Measurements from ENCODE around the gene CBX6.
"Not testable (repeated sequence)": the region's sequence is repeated elsewhere in the genome, so short reads cannot be mapped to it uniquely, and the experiment has no call there.

The CBX6 gene

GRCh38 chr22:38861170-38861876, 10.7 kb downstream of the CBX6 start:
- DNase-seq (ENCODE audit: low read depth) = no peak

DNA sequence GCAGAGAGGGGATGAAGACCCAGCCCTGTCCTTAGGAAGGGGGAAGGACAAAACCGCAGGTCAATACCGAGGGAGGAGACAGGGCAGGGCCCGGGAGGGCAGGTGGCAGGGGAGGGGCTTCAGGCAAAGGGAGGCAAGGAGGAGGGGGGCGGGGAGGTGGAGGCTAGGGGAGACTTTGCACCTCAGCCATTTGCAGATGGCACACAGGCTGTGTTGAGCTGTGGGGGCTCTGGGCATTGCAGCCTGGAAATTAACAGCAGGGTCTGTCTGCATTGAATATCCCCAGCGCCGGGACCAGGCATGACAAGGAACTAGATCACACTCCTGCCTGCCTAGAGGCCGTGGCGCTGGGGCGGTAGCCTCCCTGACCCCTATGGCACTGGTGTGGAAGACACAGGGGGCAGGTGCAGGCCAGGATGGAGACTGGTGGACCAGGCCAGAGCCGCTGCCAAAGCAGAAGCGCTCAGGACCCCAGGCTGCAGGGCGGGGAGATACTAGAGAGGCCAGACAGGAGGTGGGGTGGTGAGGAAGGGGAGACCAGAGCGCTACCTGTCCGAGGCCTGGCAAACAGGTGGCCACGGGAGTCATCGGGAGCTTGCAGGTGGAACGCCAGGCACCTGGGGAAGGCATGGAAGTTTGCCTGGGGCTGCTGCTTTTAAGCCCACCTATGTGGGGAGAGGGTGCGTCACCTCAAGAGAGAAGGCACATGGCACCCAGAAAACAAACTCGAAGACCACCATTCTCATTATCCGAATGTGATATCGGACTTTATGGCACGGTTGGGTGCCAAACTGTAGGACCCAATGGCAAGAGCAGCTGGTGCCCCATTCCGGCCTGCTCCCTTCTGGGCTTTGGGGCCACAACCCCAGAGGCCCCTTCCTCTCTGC, 11.5 kb downstream of the CBX6 start:
- no peak for DNase-seq (ENCODE audit: low read depth)

GRCh38 chr22:38859581-38860282, 12.3 kb downstream of the CBX6 start:
- DNase-seq (ENCODE audit: low read depth) = no peak

DNA sequence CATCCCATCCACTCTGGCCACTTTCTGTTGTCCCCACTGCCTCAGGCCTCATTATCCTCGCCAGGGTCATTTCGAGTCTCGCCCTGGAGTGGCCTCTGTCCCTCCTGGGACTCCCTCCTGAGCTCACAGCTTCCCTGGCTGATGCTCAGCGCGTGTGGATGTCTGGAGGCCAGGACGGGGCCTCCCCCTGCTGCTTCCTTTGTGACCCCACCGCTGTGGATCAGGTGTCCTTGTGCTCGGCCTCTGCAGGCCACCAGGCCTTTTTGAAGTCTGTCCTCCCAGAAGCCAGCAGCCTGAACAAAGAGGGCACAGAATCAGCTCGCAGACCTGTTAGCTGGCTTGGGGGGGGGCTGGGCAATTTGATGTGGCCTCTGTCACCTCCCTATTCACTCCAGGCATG, 13.5 kb downstream of the CBX6 start:
- no peak for DNase-seq (ENCODE audit: low read depth)

DNA sequence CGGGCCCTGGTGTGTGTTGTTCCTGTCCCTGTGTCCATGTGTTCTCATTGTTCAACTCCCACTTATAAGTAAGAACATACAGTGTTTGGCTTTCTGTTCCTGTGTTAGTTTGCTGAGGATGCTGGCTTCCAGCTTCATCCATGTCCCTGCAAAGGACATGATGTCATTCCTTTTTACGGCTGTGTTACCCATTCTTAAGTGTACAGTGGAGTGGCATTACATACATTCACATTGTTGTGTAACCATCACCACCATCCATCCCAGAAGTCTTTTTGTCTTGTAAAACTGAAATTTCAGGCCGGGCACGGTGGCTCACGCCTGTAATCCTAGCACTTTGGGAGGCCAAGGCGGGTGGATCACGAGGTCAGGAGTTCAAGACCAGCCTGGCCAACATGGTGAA, 17.5 kb downstream of the CBX6 start:
- DNase-seq (ENCODE audit: low read depth) = not testable (repeated sequence)

DNA sequence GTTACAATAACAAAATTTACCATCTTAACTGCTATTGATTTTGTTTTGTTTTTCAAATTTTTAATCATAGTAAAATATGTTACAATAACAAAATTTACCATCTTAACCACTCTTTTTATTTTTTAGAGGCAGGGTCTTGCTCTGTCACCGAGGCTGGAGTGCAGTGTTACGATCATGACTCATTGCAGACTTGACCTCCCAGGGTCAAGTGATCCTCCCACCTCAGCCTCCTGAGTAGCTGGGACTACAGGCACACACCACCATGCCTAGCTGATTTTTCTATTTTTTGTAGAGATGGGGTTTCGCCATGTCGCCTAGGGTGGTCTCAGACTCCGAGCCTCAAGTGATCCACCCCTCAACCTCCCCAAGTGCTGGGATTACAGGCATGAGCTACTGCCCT, 18.1 kb downstream of the CBX6 start:
- DNase-seq (ENCODE audit: low read depth) = not testable (repeated sequence)

DNA sequence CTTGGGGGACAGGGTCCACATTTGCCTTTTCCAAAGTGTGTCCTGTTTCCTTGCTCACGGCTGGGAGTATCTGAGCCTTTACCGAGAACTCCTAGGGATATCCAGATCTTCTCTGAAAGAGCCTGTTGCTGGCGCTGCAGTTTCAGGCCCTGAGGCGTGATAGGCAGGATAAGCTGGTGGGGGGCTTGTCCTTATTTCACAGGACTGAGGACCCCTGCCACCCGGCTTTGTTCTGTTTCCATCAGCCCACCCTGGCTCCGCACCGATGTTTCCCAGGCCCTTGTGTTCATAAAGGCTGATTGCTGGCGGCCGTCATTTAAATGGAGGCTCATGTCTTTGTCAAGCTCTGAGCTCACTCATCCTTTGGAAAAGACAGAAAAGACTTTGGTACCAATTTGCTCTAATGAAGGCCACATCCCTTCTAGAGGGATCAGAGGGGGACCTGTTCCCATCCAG, 18.8 kb downstream of the CBX6 start:
- DNase-seq (ENCODE audit: low read depth) = no peak

DNA sequence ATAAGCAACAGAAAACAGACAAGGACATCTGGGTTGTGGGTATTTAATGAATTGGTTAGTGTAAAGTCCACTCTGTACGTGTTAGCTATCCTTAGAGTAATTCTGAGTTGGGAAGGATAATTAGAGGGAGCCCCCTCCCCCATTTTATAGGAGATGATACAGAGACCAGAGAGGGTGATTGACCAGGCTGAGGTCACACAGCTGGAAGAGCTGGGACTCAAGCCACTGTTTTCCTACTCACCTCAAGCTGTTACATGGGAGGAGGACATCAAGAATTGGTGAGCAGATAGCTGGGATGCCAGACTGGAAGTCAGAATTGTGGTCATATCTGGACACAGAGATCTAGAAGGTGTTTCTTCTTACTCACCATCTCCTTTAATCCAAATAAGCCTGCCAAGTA, 19.5 kb downstream of the CBX6 start:
- DNase-seq (ENCODE audit: low read depth) = no peak

GRCh38 chr22:38850941-38851849, 20.8 kb downstream of the CBX6 start:
- DNase-seq (ENCODE audit: low read depth) = no peak

DNA sequence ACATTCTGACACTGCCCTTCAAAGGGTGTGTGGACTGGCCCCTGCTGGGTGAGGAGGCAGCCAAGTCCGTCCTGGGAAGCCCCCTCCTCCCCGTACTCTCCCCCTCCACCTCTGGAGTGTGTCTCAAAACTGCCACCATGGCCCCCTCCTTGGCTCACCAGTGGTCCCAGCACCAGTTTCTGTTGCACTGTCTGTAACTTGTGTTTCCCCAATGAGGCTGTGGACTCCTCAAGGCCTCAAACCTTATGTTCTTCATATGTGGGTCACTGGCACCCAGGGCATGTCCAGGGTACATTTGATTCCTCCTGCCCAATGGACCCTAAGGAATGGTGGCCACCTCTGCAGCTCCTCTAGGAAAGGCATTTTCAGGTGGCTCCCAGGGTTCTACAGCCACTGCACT, 21.6 kb downstream of the CBX6 start:
- DNase-seq (ENCODE audit: low read depth) = no peak

GRCh38 chr22:38849811-38850210, 22.2 kb downstream of the CBX6 start:
- no peak for DNase-seq (ENCODE audit: low read depth)

- DNase-seq (ENCODE audit: low read depth) = no peak
Measured at GRCh38 chr22:38846412-38846811, 25.6 kb downstream of the CBX6 start.

DNA sequence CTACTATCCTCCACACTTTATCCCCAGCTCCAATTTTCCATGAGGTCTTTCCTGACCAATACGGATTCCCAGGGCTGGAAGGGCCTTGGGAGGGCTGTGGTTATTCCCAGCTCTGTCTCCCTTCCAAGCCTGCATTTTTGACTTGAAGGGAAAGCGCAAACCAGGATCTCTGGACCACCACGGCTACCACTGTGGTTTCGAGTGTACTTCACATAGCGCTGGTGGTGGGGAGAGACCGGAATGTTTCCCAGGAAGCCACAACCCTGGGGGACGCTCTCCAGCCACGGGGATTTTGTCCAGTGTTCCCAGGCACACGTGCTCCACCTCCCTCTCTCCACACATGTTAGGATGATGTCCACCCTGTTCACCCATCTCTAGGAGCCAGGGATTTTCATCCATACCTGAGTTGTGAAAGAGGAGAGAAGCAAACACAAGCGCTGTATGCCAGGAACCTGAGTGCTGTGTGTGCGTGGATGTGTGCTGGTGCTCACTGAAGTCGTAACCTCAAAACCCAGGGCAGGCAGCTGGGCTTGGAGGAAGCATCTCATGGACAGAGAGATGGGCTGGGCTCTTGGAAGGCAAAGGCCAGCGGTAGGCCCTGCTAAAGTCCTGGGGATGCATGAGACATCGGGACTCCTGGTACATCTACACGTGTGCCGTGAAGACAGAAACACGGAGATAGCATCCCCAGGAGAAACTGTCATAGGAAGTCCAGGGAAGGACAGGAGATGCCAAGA, 26.8 kb downstream of the CBX6 start:
- DNase-seq (ENCODE audit: low read depth) = no peak

DNA sequence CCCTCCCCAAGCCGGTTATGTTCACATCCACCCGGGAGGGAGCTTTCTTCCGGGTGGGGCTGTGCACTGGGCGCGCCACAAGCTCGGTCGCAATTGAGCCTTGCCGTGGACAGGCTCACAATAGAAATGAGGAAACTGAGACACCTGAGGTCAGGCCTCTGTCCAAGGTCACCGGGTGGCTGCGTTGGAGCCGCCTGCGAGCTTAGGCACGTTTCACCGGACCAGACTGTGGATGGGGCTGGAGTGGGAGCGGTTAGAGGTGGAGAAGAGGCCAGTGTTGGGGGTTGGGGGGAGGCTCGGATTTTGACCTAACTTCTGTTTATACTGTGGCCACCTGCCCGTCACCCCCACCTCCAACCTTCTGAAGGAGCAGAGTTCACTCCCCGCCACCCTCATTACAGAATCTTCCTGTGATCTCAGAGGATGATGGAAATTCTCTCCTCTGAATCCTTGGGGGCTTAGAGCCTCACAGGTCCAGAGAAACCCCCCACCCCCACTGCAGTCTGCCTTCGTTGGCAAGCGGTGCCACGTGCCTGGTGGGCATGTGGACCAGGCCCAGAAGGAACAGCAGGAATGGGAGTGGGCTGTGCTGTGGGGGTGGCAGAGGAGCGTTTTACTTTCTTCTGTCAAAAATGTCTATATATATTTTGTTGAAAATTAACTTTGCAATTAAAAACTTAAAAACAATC, 27.6 kb downstream of the CBX6 start:
- DNase-seq (ENCODE audit: low read depth) = no peak

DNA sequence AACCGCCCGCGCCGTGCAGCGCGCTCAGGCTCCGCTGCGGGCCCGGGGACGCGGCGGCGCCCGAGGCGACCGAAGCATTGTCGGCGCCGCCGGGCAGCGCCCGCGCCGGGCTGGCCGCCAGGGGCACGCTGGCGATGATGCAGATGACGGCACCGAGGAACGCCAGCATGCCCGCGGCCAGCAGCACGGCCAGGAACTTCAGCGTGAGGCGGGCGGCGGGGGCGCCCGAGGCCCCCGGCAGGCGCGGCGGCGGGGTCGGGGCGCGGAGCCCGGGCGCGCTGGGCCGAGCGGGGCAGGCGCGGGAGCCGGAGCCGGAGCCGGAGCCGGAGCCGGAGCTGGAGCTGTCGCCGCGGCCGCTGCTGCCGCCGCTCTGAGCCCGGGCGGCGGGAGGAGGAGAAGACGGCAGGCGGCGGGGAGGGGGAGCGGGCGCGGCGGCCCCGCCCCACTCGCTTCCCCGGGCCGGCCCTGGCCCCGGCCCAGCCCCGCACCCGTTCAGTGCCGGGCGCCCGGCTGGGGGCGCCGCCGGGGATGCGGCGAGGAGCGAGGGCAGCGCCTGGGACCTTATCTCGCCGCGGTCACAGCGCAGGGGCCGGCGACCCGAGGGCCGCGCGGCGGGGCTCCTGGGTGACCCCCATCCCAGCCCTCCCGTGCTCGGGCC, 28.2 kb downstream of the CBX6 start, which contains the start of gene NPTXR:
Gene NPTXR, minus strand, starts transcription at position 372 of the 658 bp plus-strand sequence.
- DNase-seq (ENCODE audit: low read depth) = peak; percentile 32

DNA sequence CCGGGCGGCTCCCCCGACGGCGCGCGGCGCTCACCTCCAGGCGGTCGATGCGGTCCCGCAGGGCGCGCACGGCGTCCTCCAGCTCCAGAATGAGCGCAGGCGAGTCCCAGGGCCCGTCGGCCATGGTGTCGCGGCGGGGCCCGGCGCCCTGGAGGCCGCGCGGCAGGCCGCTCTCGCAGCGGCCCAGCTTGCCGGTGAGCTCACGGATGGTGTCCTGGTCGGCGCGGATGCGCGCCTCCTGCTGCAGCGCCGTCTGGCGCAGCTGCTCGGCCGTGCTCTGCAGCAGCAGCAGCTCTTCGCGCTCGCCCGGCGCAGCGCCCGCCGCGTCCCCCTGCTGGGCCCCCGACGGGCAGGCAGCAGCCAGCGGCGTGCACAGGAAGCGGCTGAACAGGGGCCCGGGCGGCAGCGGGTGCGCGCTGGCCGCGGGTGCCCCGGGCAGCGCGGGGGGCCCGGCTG, 28.8 kb downstream of the CBX6 start:
- peak; percentile 55 for DNase-seq (ENCODE audit: low read depth)

GRCh38 chr22:38842512-38843200, 29.4 kb downstream of the CBX6 start:
- DNase-seq (ENCODE audit: low read depth) = no peak

DNA sequence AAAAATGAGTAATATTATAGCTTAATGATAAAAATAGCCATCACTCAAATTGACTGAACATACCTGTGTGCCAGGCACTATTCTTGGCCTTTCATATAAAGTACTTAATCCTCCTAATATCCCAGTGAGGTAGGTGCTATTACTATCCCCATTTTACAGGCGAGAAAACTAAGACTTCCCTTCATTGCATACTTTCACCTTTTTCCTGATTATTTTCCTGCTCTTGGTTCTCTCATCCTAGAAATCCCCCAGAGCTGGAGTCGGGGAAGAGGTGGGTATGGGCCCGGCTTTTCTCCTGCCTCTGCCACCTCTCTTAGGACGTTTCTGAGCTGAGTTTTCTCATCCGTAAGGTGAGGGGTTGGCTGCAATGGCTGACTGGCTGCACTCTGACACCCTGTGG, 30.4 kb downstream of the CBX6 start:
- no peak for DNase-seq (ENCODE audit: low read depth)

DNA sequence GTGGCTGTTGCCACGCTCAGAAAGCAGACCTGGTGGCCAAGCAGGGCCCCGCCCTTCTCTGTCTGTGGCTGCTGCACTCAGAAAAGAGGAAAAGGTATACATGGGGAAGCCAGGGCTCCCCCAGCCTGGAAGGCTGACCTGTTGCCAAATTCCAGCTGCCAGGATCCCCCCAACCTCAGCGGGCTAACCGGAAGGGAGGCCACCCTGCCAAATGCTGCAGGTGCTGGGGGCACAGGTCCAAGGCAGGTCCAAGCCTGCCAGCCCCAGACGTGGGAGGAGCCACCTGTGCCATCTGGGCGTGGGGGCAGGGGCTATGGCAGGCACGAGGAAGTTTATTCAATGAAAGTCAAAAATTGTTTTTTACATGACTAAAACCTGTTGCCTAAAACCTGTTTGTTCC, 30.8 kb downstream of the CBX6 start:
- no peak for DNase-seq (ENCODE audit: low read depth)
